Stimulated activated CD8-positive, alpha-beta memory T cell treated with anti-CD3 and anti-CD28 coated beads, Interleukin-7, amount 100 ng/mL, for 24 hours (primary cell): Measurements from ENCODE around the gene CNKSR3.

Source experiments
- DNase-seq: peaks from one replicate; pipeline ENCODE4 v3.0.0-alpha.2; 2020; ENCODE audit warnings: low read depth

CNKSR3 gene

GRCh38 chr6:154479351-154479769, 31.1 kb downstream of the CNKSR3 start:
- no peak for DNase-seq

GRCh38 chr6:154478701-154479060, 31.8 kb downstream of the CNKSR3 start:
- no peak for DNase-seq

- DNase-seq = no peak
These were observed 32.3 kb downstream of the CNKSR3 start for GRCh38 chr6:154478021-154478700.

GRCh38 chr6:154476494-154476893, 34.0 kb downstream of the CNKSR3 start:
- no peak for DNase-seq

- DNase-seq = no peak
These were observed 35.6 kb downstream of the CNKSR3 start for GRCh38 chr6:154474648-154475428.

GRCh38 chr6:154473324-154473723, 37.2 kb downstream of the CNKSR3 start:
- DNase-seq = no peak

GRCh38 chr6:154471609-154472362, 38.7 kb downstream of the CNKSR3 start:
- DNase-seq = no peak

- DNase-seq = no peak
These were observed 41.1 kb downstream of the CNKSR3 start for GRCh38 chr6:154469306-154469935.

GRCh38 chr6:154468760-154469159, 41.7 kb downstream of the CNKSR3 start:
- no peak for DNase-seq

- no peak for DNase-seq
These were observed 43.4 kb downstream of the CNKSR3 start for GRCh38 chr6:154466971-154467679.

- DNase-seq = no peak
These were observed 44.3 kb downstream of the CNKSR3 start for GRCh38 chr6:154466139-154466538.

GRCh38 chr6:154463573-154464419, 46.7 kb downstream of the CNKSR3 start:
- DNase-seq = no peak

- DNase-seq = no peak
These were observed 48.1 kb downstream of the CNKSR3 start for GRCh38 chr6:154462425-154462824.

GRCh38 chr6:154461348-154461747, 49.1 kb downstream of the CNKSR3 start:
- DNase-seq = no peak

GRCh38 chr6:154460306-154461071, 50.0 kb downstream of the CNKSR3 start:
- DNase-seq = no peak

GRCh38 chr6:154459513-154459912, 51.0 kb downstream of the CNKSR3 start:
- DNase-seq = no peak

- no peak for DNase-seq
These were observed 51.7 kb downstream of the CNKSR3 start for GRCh38 chr6:154458565-154459470.

GRCh38 chr6:154457881-154458284, 52.6 kb downstream of the CNKSR3 start:
- no peak for DNase-seq
